Sigmoid colon (tissue), 7 donors: ENCODE measurements around the gene CHSY3. TPM values are rescaled to one million over a fixed set of nuclear protein-coding genes. Genes with fewer than 3 reads are reported as not detected.

Experiments
- DNase-seq: peaks from one replicate; pipeline ENCODE4 v3.0.0-alpha.2; 2019
- H3K27ac ChIP-seq, 4 donors: fragments of 200-600 bp; sonication (generic); one replicate each; pipeline ENCODE4 v1.5.1; 2016 to 2019; ENCODE audit warnings: mild to moderate bottlenecking in 1 of 4
- H3K27me3 ChIP-seq, 3 donors: fragments of 200-600 bp; sonication (generic); one replicate each; pipeline ENCODE4 v1.5.1; 2019; ENCODE audit warnings: mild to moderate bottlenecking in 1 of 3
- H3K36me3 ChIP-seq, 4 donors: fragments of 200-600 bp; sonication (generic); one replicate each; pipeline ENCODE4 v1.5.1; 2016 to 2019
- H3K4me1 ChIP-seq, 4 donors: fragments of 200-600 bp; sonication (generic); one replicate each; pipeline ENCODE4 v1.5.1; 2017 to 2019
- H3K4me3 ChIP-seq, 4 donors: fragments of 200-600 bp; sonication (generic); one replicate each; pipeline ENCODE4 v1.5.1; 2017 to 2019; ENCODE audit warnings: mild to moderate bottlenecking in 2 of 4, moderate library complexity in 1 of 4
- H3K9me3 ChIP-seq, 4 donors: fragments of 200-600 bp in 3 of 4; sonication (generic) in 3 of 4; one replicate each; pipeline versions ENCODE4 v1.5.1 to v1.6.1; 2013 to 2019
- EP300 ChIP-seq, 4 donors: sonication (generic); formaldehyde crosslinking; IDR thresholded peaks; one replicate each; pipeline ENCODE4 v1.6.1; 2017; ENCODE audit warnings: antibody characterized with exemption in 4 of 4
- POLR2A ChIP-seq, 2 donors: fragments of 450-650 bp; IDR thresholded peaks; one replicate each; pipeline ENCODE4 v1.6.1; 2016; ENCODE audit warnings: antibody characterized with exemption in 2 of 2, mild to moderate bottlenecking in 2 of 2, moderate library complexity in 2 of 2
- POLR2AphosphoS5 ChIP-seq, 4 donors: sonication (generic); formaldehyde crosslinking; IDR thresholded peaks; one replicate each; pipeline ENCODE4 v1.6.1; 2017; ENCODE audit warnings: antibody characterized with exemption in 4 of 4
- WGBS, 2 donors: extraction: QIAGEN DNeasy Blood & Tissue Kit; methylation state at CpG; one replicate each; pipeline ENCODE4 v1.1.7; 2013; 5-methylcytosine and 5-hydroxymethylcytosine counted together
- intact Hi-C: fragments of 100-400 bp; cut with DNase I; formaldehyde crosslinking; loops from one replicate; pipeline ENCODE4 v1.15.1; 2023
- polyA plus RNA-seq, 3 donors: library from polyadenylated mRNA; stranded (reverse); fragments of 200-250 nt; gene quantifications; one replicate each; pipeline ENCODE4 v1.2.3, GENCODE V29; 2013
- total RNA-seq, 4 donors: library from RNA; depleted of rRNA; stranded (reverse); fragments of >200 nt; gene quantifications; one replicate each; pipeline ENCODE4 v1.1.0, GENCODE V29; 2016
- TF ChIP-seq, protein P1 (sequence below), 4 experiments: fragments of 450-650 bp in 3 of 4; fragments of 200-600 bp in 1 of 4; IDR thresholded peaks; one replicate each; pipeline ENCODE4 v1.5.1; 2016 to 2019; ENCODE audit warnings: antibody characterized with exemption in 4 of 4, mild to moderate bottlenecking in 3 of 4, moderate library complexity in 2 of 4
- donor health status: healthy with polysubstance abuse.
- donor health status: Bipolar disorder and iron deficiency.
- donor health status: healthy.

Gene CHSY3
- total and polyA plus RNA-seq, 7 donors = under 0.01 to 3.3 (median 1.2) TPM; not detected in 1

DNA sequence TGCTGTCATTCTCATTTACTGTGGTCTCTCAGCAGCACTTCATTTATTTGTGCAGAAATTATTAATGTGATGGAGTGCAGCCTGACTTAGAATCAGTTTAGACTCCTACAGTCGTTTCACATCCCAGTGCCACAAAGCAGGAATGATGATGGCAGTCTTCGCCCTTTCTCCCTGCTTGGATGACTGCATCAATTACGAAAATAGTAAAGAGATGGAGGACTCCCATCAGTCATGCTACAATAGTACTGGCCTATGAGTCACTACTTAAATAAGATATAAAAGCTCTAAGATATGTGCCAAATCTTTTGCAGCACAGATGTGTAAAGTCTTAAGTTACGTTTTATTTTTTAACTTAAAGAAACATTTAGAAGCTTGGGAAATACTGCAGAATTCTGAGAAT, 263.9 kb downstream of the CHSY3 start:
- Histone ChIP-seq H3K36me3 (no peaks in the 10 kb centered on the region), H3K4me3 (no peak overlapping the region), H3K4me1 (no peaks in the 10 kb centered on the region), H3K27me3 (no peaks in the 10 kb centered on the region), H3K27ac (no peak overlapping the region), H3K9me3 (no peaks in the 10 kb centered on the region)
- intact Hi-C loops = no loop called here
- TF ChIP-seq POLR2AphosphoS5 (IDR thresholded peaks at IDR 0.05) (no peak), POLR2A (IDR thresholded peaks at IDR 0.05) (no peak), EP300 (IDR thresholded peaks at IDR 0.05) (no peak)
- TF ChIP-seq, protein P1, sequence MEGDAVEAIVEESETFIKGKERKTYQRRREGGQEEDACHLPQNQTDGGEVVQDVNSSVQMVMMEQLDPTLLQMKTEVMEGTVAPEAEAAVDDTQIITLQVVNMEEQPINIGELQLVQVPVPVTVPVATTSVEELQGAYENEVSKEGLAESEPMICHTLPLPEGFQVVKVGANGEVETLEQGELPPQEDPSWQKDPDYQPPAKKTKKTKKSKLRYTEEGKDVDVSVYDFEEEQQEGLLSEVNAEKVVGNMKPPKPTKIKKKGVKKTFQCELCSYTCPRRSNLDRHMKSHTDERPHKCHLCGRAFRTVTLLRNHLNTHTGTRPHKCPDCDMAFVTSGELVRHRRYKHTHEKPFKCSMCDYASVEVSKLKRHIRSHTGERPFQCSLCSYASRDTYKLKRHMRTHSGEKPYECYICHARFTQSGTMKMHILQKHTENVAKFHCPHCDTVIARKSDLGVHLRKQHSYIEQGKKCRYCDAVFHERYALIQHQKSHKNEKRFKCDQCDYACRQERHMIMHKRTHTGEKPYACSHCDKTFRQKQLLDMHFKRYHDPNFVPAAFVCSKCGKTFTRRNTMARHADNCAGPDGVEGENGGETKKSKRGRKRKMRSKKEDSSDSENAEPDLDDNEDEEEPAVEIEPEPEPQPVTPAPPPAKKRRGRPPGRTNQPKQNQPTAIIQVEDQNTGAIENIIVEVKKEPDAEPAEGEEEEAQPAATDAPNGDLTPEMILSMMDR (IDR thresholded peaks at IDR 0.05) = no peak
- DNase-seq = no peak
- WGBS, 2 donors = 62 to 79% methylated on average over 4 of the region's 4 CpGs

DNA sequence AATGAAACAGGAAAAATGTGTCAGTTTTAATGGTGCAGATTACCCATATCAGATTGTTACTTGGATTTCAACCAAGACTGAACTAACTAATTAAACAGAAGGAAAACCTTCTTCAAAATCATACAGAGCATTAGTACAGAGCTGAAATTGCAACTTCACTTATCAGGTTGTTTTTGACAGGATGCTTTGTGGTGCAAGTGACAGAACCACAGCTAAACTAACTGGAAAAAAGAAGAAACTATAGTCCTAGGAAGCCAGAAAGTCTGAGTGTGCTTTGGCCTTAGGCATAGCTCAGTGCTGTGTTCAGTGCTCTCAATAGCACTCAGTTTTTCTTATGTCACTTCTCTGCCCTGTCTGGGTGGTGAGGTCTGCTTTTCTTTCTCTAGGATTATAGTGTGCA, 267.4 kb downstream of the CHSY3 start:
- DNase-seq = no peak
- intact Hi-C loops = no loop called here
- H3K27ac ChIP-seq = no peak overlapping the region
- no peaks in the 10 kb centered on the region for H3K4me1 ChIP-seq
- no peak overlapping the region for H3K4me3 ChIP-seq
- no peaks in the 10 kb centered on the region for H3K36me3 ChIP-seq
- H3K27me3 ChIP-seq = no peaks in the 10 kb centered on the region
- peaks cover 0 to 2% (median 0%) of the 10 kb centered on the region in 4 donors for H3K9me3 ChIP-seq
- TF ChIP-seq EP300 (IDR thresholded peaks at IDR 0.05) (no peak), POLR2A (IDR thresholded peaks at IDR 0.05) (no peak), POLR2AphosphoS5 (IDR thresholded peaks at IDR 0.05) (no peak)
- TF ChIP-seq, protein P1 (IDR thresholded peaks at IDR 0.05) = no peak

DNA sequence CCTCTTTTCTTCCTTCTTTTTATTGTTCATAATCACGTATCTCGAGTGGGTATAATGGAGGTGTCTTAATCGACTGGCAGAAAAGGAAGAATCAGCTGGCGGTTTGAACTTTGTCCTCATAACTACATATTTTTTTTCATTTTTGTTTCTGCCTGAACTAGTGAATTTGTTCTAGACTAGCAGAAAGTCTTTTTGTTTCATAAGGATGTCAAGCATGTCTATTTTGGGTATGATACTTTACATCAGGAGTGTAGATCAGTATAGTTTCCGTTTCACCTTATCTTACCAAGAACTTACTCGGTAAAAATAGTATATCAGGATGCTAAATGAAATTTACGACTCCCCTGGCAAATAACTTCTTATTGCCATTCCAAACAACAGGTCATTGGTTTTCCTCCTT, 278.9 kb downstream of the CHSY3 start:
- H3K27ac ChIP-seq = no peak overlapping the region
- H3K36me3 ChIP-seq = no peaks in the 10 kb centered on the region
- H3K9me3 ChIP-seq = no peaks in the 10 kb centered on the region
- no peak for DNase-seq
- H3K4me1 ChIP-seq = no peaks in the 10 kb centered on the region
- intact Hi-C loops = no loop called here
- TF ChIP-seq POLR2AphosphoS5 (IDR thresholded peaks at IDR 0.05) (no peak), EP300 (IDR thresholded peaks at IDR 0.05) (no peak)
- H3K27me3 ChIP-seq = no peaks in the 10 kb centered on the region
- H3K4me3 ChIP-seq = no peak overlapping the region
- WGBS, 2 donors = 64 to 80% methylated on average over 7 of the region's 7 CpGs

DNA sequence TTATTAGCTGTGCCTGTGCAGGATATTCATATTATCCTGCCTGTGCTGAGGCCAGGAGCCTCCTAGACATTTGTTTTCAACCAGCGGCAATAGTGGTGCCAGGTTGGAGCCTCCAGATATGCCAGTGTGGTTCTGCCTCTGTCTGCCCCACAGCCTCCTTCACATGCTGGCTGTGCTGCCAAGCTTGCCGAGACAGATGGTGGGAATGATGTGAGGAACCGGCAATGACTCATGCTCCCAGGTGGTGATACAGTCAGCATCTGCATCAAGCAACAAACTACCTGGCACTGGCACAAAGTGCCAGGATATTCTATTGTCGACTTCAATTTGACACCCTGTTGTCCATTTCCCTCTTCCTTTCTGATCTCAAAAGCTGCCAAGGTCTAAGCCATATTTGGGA, 285.7 kb downstream of the CHSY3 start:
- intact Hi-C loops = no loop called here
- no peak for TF ChIP-seq POLR2AphosphoS5 (IDR thresholded peaks at IDR 0.05)
- TF ChIP-seq POLR2A (IDR thresholded peaks at IDR 0.05) = no peak
- TF ChIP-seq, protein P1 (IDR thresholded peaks at IDR 0.05) = no peak
- TF ChIP-seq EP300 (IDR thresholded peaks at IDR 0.05) = no peak
- no peak overlapping the region for H3K4me3 ChIP-seq
- H3K9me3 ChIP-seq = no peaks in the 10 kb centered on the region
- no peaks in the 10 kb centered on the region for H3K36me3 ChIP-seq
- no peaks in the 10 kb centered on the region for H3K27me3 ChIP-seq
- DNase-seq = no peak
- no peak overlapping the region for H3K27ac ChIP-seq
- H3K4me1 ChIP-seq = no peaks in the 10 kb centered on the region
- 88 to 90% methylated on average over 4 of the region's 4 CpGs for WGBS, 2 donors

DNA sequence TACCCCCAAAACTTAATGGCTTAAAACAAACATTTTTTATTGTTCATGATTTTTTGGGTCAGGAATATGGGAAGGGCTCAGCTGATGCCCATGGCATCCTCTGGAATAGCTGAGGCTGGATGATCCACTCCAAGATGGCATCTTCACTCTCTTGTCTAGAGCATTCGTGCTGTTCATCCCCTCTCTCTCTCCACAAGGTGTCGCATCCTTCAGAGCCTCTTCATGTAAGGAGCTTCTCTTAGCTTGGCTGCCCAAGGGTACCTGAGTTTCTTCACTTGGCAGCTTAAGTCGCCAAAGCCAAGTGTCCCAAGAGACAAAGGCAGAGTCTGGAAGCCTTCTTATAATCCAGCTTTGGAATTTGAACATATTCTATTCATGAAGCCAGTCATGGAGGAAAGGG, 294.7 kb downstream of the CHSY3 start:
- no peak for DNase-seq
- TF ChIP-seq, protein P1 (IDR thresholded peaks at IDR 0.05) = no peak
- no peak for TF ChIP-seq EP300 (IDR thresholded peaks at IDR 0.05)
- TF ChIP-seq POLR2A (IDR thresholded peaks at IDR 0.05) = no peak
- no peak for TF ChIP-seq POLR2AphosphoS5 (IDR thresholded peaks at IDR 0.05)
- WGBS, 2 donors = 66 to 80% methylated on average over 3 of the region's 3 CpGs
- intact Hi-C loops = no loop called here
- no peaks in the 10 kb centered on the region for H3K36me3 ChIP-seq
- no peaks in the 10 kb centered on the region for H3K27me3 ChIP-seq
- H3K9me3 ChIP-seq = no peaks in the 10 kb centered on the region
- no peak overlapping the region for H3K4me3 ChIP-seq
- no peaks in the 10 kb centered on the region for H3K4me1 ChIP-seq
- no peak overlapping the region for H3K27ac ChIP-seq
